HCT116 (cell line): Measurements from ENCODE around the gene KIFC3. TPM values are rescaled to one million over a fixed set of nuclear protein-coding genes. Genes with fewer than 3 reads are reported as not detected.

Source experiments
- ATAC-seq: fragments of 200-7000 bp; cut with Tn5 transposase; 2 replicates; pipeline ENCODE4 v1.9.1; 2020; ENCODE audit warnings: mild to moderate bottlenecking, moderate library complexity
- BruUV-seq: library from RNA; stranded (reverse); fragments of 400-500 nt; replicated peaks from 2 replicates; lab custom pipeline; 2021; lab: Mats Ljungman, UMichigan
- CTCF ChIA-PET: fragments of 300-600 bp; sonication (Branson Sonifier 250); formaldehyde crosslinking; loops from one replicate; lab custom pipeline; 2021; ENCODE audit warnings: antibody characterized with exemption; lab: Charles Lee
- POLR2A ChIA-PET: fragments of 300-600, 350-600 bp; sonication (Branson Sonifier 250); formaldehyde crosslinking; loops from one replicate; lab custom pipeline; 2021; ENCODE audit warnings: antibody characterized with exemption; lab: Charles Lee
- RAD21 ChIA-PET, 2 experiments: fragments of 300-600 bp; sonication (Branson Sonifier 250); formaldehyde crosslinking; loops; one replicate each; lab custom pipeline; 2023; ENCODE audit warnings: low total read pairs in 2 of 2; ENCODE audit not compliant: uncharacterized antibody in 2 of 2, unreplicated experiment in 2 of 2, low non-redundant PET in 1 of 2; lab: Charles Lee
- DNase-seq: peaks from one replicate; pipeline ENCODE4 v3.0.0-alpha.2; 2010; ENCODE audit warnings: low read depth, low spot score
- H2AFZ ChIP-seq: fragments of 200-600 bp; shearing (Covaris generic), sonication (generic); 2 replicates; pipeline ENCODE4 v1.6.1; 2017; ENCODE audit warnings: low read depth, mixed run types, mixed read lengths, antibody characterized with exemption, low read length; ENCODE audit not compliant: poor library complexity, severe bottlenecking
- H3K27ac ChIP-seq: 2 replicates; pipeline ENCODE4 v1.5.1; 2012; ENCODE audit warnings: low read depth, low read length
- H3K27me3 ChIP-seq: fragments of 200-600 bp; sonication (generic); 2 replicates; pipeline ENCODE4 v1.6.1; 2016; ENCODE audit warnings: mixed run types, low read length, mixed read lengths; ENCODE audit not compliant: insufficient read depth
- H3K36me3 ChIP-seq, 2 experiments: fragments of 200-500 bp in 1 of 2; fragments of 200-600 bp in 1 of 2; sonication (Bioruptor generic) in 1 of 2; sonication (generic) in 1 of 2; 2 replicates each; pipeline versions ENCODE4 v1.5.1 to v1.6.1; 2014 to 2016; ENCODE audit warnings: low read length in 2 of 2, inconsistent platforms in 1 of 2, mixed read lengths in 1 of 2, mixed run types in 1 of 2; ENCODE audit not compliant: insufficient read depth in 2 of 2, control insufficient read depth in 1 of 2
- H3K4me1 ChIP-seq, 2 experiments: fragments of 200-600 bp in 1 of 2; sonication (generic) in 1 of 2; 2 replicates each; pipeline versions ENCODE4 v1.5.1 to v1.6.1; 2012 to 2017; ENCODE audit warnings: low read length in 2 of 2, inconsistent platforms in 1 of 2, mild to moderate bottlenecking in 1 of 2, mixed read lengths in 1 of 2, mixed run types in 1 of 2, moderate library complexity in 1 of 2; ENCODE audit not compliant: insufficient read depth in 2 of 2, control insufficient read depth in 1 of 2
- H3K4me2 ChIP-seq: fragments of 200-600 bp; sonication (generic); 2 replicates; pipeline ENCODE4 v1.6.1; 2017; ENCODE audit warnings: mixed run types, low read length, mixed read lengths
- H3K4me3 ChIP-seq, 2 experiments: fragments of 200-600 bp in 1 of 2; sonication (generic) in 1 of 2; replicated peaks in 1 of 2; 2 replicates each; pipeline ENCODE4 v1.5.1; 2011 to 2016; ENCODE audit warnings: low read length in 2 of 2, control low read depth in 1 of 2, low read depth in 1 of 2, mild to moderate bottlenecking in 1 of 2, mixed read lengths in 1 of 2, mixed run types in 1 of 2
- H3K79me2 ChIP-seq: fragments of 200-600 bp; sonication (generic); 2 replicates; pipeline ENCODE4 v1.6.1; 2017; ENCODE audit warnings: mild to moderate bottlenecking, mixed run types, low read length, moderate library complexity, mixed read lengths; ENCODE audit not compliant: insufficient read depth
- H3K9ac ChIP-seq: fragments of 200-600 bp; sonication (generic); 2 replicates; pipeline ENCODE4 v1.6.1; 2016; ENCODE audit warnings: low read length, mixed read lengths
- H3K9me2 ChIP-seq: fragments of 200-600 bp; sonication (generic), shearing (Covaris generic); 2 replicates; pipeline ENCODE4 v1.6.1; 2017; ENCODE audit warnings: mixed run types, mild to moderate bottlenecking, moderate library complexity; ENCODE audit not compliant: insufficient read depth
- H3K9me3 ChIP-seq, 2 experiments: fragments of 200-500 bp in 1 of 2; fragments of 200-600 bp in 1 of 2; sonication (Bioruptor generic) in 1 of 2; sonication (generic) in 1 of 2; 2 replicates each; pipeline ENCODE4 v1.6.1; 2014 to 2017; ENCODE audit warnings: low read length in 2 of 2, mixed read lengths in 2 of 2, inconsistent platforms in 1 of 2, low read depth in 1 of 2, mild to moderate bottlenecking in 1 of 2, mixed run types in 1 of 2, moderate library complexity in 1 of 2; ENCODE audit not compliant: control insufficient read depth in 1 of 2, insufficient read depth in 1 of 2
- H4K20me1 ChIP-seq: fragments of 200-600 bp; sonication (generic), shearing (Covaris generic); 2 replicates; pipeline ENCODE4 v1.6.1; 2017; ENCODE audit warnings: mixed run types, mild to moderate bottlenecking, moderate library complexity; ENCODE audit not compliant: insufficient read depth
- ATF3 ChIP-seq: IDR thresholded peaks from 2 replicates; pipeline ENCODE4 v1.6.1; 2012
- CTCF ChIP-seq, 3 experiments: fragments of 200-600 bp in 1 of 3; sonication (generic) in 1 of 3; IDR thresholded peaks in 2 of 3; conservative IDR thresholded peaks in 1 of 3; 2 replicates each; pipeline ENCODE4 v1.5.1; 2012 to 2017; ENCODE audit warnings: low read depth in 2 of 3, low read length in 2 of 3, antibody characterized with exemption in 1 of 3, borderline replicate concordance in 1 of 3, control low read depth in 1 of 3, mild to moderate bottlenecking in 1 of 3, mixed read lengths in 1 of 3, mixed run types in 1 of 3, moderate library complexity in 1 of 3; ENCODE audit not compliant: insufficient read depth in 1 of 3
- EGR1 ChIP-seq: IDR thresholded peaks from 2 replicates; pipeline ENCODE4 v1.6.1; 2012; ENCODE audit warnings: low read depth
- EZH2 ChIP-seq: fragments of 200-600 bp; sonication (generic); IDR thresholded peaks from 2 replicates; pipeline ENCODE4 v1.6.1; 2017; ENCODE audit warnings: antibody characterized with exemption, mixed run types
- MAX ChIP-seq: IDR thresholded peaks from 2 replicates; pipeline ENCODE4 v1.6.1; 2012
- RAD21 ChIP-seq: IDR thresholded peaks from 2 replicates; pipeline ENCODE4 v1.6.1; 2012; ENCODE audit warnings: low read depth, mild to moderate bottlenecking
- TCF7L2 ChIP-seq: IDR thresholded peaks from 2 replicates; pipeline ENCODE4 v1.7.0; 2011; ENCODE audit warnings: borderline replicate concordance, inconsistent platforms; ENCODE audit not compliant: insufficient read depth, insufficient read length; ENCODE audit errors: extremely low read depth
- YY1 ChIP-seq: IDR thresholded peaks from 2 replicates; pipeline ENCODE4 v1.6.1; 2011; ENCODE audit warnings: low read length, low read depth, moderate library complexity, mild to moderate bottlenecking; ENCODE audit not compliant: insufficient replicate concordance; ENCODE audit errors: extremely low read depth
- intact Hi-C: fragments of 100-400 bp; cut with micrococcal nuclease; formaldehyde crosslinking; loops from 2 replicates; pipeline ENCODE4 v1.10.0; 2022
- total RNA-seq: library from RNA; stranded (reverse); gene quantifications from one replicate; pipeline ENCODE4 v1.2.1, GENCODE V29; 2021; ENCODE audit not compliant: unreplicated experiment

Gene KIFC3
- total RNA-seq, 1 experiment from 2014 or later, result 31.9 TPM

- RAD21 ChIA-PET, result no interaction called here
- no peaks in the 10 kb centered on the region for H3K4me1 ChIP-seq
- intact Hi-C loops, result loop anchor here (10.0 kb wide), 1 partner anchor 282 kb away; the partner anchor contains the start of genes USB1 and ZNF319
- H4K20me1 ChIP-seq, result no peaks in the 10 kb centered on the region
- H3K27ac ChIP-seq, result no peak overlapping the region
- no peaks in the 10 kb centered on the region for H3K9me2 ChIP-seq
- no peaks in the 10 kb centered on the region for H3K36me3 ChIP-seq
- no TSS peak for BruUV-seq
- H3K9ac ChIP-seq, result no peak overlapping the region
- H3K4me2 ChIP-seq, result no peak overlapping the region
- TF ChIP-seq RAD21 (peak; percentile 65), MAX (no peak), CTCF (IDR thresholded peaks at IDR 0.05 in 2 of 3, conservative IDR thresholded peaks at IDR 0.05 in 1 of 3; ENCODE audit: borderline replicate concordance in 1 of 3, insufficient read depth in 1 of 3, low read depth in 2 of 3, low read length in 2 of 3) (peak; percentile 29 to 37 (median 31); a peak in 3 of 6 replicates)
- TF ChIP-seq, all 23 proteins: peak for 2
- DNase-seq (no peak), ATAC-seq (peak; percentile 35)
- no peak overlapping the region for H2AFZ ChIP-seq
- no peaks in the 10 kb centered on the region for H3K27me3 ChIP-seq
- H3K4me3 ChIP-seq, result no peak overlapping the region
- ChIA-PET POLR2A (interaction anchor here (1.1 kb wide), 1 partner anchor 12 kb away, joined by 7 read pairs; the partner anchor contains the start of gene KATNB1), CTCF (interaction anchor here (0.8 to 1.3 kb wide), 6 partner anchors 9 to 147 kb away, joined by 3 to 6 read pairs (median 5); partner anchors contain the start of gene KATNB1)
- H3K9me3 ChIP-seq, result no peaks in the 10 kb centered on the region
- H3K79me2 ChIP-seq, result no peaks in the 10 kb centered on the region
These were observed 79.1 kb downstream of the KIFC3 start for GRCh38 chr16:57723170-57723569.

- ChIA-PET POLR2A (interaction anchor here (1.1 kb wide), 1 partner anchor 13 kb away, joined by 7 read pairs; the partner anchor contains the start of gene KATNB1), CTCF (interaction anchor here (0.8 to 1.3 kb wide), 6 partner anchors 9 to 146 kb away, joined by 3 to 6 read pairs (median 5); partner anchors contain the start of gene KATNB1), RAD21 (no interaction called here)
- H4K20me1 ChIP-seq, result no peaks in the 10 kb centered on the region
- H3K4me1 ChIP-seq, result no peaks in the 10 kb centered on the region
- no peaks in the 10 kb centered on the region for H3K9me2 ChIP-seq
- H3K9me3 ChIP-seq, result no peaks in the 10 kb centered on the region
- DNase-seq (no peak), ATAC-seq (no peak)
- no peak overlapping the region for H3K9ac ChIP-seq
- no peaks in the 10 kb centered on the region for H3K27me3 ChIP-seq
- no peaks in the 10 kb centered on the region for H3K36me3 ChIP-seq
- H3K4me2 ChIP-seq, result no peak overlapping the region
- BruUV-seq, result no TSS peak
- no peak overlapping the region for H3K27ac ChIP-seq
- H3K79me2 ChIP-seq, result no peaks in the 10 kb centered on the region
- no peak overlapping the region for H2AFZ ChIP-seq
- intact Hi-C loops, result loop anchor here (10.0 kb wide), 1 partner anchor 282 kb away; the partner anchor contains the start of genes USB1 and ZNF319
- no peak overlapping the region for H3K4me3 ChIP-seq
- TF ChIP-seq EGR1 (no peak), ATF3 (no peak), TCF7L2 (no peak), YY1 (no peak), EZH2 (no peak), CTCF (IDR thresholded peaks at IDR 0.05 in 2 of 3, conservative IDR thresholded peaks at IDR 0.05 in 1 of 3; ENCODE audit: borderline replicate concordance in 1 of 3, insufficient read depth in 1 of 3, low read depth in 2 of 3, low read length in 2 of 3) (no peak)
These were observed 79.6 kb downstream of the KIFC3 start for GRCh38 chr16:57722651-57723050.
